C4-2B (cell line): ENCODE results near the gene SPNS2.

ENCODE experiments used
- H3K27ac ChIP-seq: fragments of 450-650 bp; 2 replicates; pipeline ENCODE4 v1.5.1; 2017
- ZFX ChIP-seq: fragments of 450-650 bp; IDR thresholded peaks from 2 replicates; pipeline ENCODE4 v1.6.1; 2017
- TF ChIP-seq, protein P1 (sequence below): fragments of 450-650 bp; conservative IDR thresholded peaks from 2 replicates; pipeline ENCODE4 v1.5.1; 2017; ENCODE audit warnings: mild to moderate bottlenecking

Gene SPNS2

GRCh38 chr17:4476017-4476416 is 22.7 kb upstream of the SPNS2 start:
- H3K27ac ChIP-seq = no peak overlapping the region
- TF ChIP-seq, protein P1, sequence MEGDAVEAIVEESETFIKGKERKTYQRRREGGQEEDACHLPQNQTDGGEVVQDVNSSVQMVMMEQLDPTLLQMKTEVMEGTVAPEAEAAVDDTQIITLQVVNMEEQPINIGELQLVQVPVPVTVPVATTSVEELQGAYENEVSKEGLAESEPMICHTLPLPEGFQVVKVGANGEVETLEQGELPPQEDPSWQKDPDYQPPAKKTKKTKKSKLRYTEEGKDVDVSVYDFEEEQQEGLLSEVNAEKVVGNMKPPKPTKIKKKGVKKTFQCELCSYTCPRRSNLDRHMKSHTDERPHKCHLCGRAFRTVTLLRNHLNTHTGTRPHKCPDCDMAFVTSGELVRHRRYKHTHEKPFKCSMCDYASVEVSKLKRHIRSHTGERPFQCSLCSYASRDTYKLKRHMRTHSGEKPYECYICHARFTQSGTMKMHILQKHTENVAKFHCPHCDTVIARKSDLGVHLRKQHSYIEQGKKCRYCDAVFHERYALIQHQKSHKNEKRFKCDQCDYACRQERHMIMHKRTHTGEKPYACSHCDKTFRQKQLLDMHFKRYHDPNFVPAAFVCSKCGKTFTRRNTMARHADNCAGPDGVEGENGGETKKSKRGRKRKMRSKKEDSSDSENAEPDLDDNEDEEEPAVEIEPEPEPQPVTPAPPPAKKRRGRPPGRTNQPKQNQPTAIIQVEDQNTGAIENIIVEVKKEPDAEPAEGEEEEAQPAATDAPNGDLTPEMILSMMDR = no peak

- no peak overlapping the region for H3K27ac ChIP-seq
Observed at GRCh38 chr17:4476511-4477070, 22.1 kb upstream of the SPNS2 start.

DNA sequence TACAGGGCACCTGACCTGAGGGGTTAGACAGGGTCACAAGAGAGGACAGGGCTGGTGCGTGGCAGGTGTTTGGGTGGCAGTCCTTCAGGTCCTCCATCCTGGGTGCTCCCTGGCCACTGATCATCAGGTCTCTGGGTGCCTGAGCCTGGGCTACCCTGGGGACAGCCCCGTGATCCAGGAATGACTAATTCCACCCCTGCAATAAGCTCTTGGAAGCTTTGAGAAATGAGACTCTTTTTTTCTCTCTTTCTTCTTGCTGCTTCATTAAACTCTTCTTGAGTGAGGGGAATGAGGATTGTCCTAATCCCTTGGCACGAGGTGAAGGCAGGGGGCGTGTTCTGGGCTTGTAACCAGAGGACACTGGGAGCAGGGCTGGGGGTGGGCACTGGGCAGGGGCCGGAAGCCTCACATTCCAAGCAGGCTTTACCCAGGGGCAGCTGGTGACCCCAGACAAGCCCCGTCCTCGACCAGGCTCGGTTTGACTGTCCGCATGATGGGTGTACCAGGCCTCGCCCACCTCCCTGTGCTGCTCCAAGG is 21.4 kb upstream of the SPNS2 start:
- H3K27ac ChIP-seq = no peak overlapping the region
- TF ChIP-seq, protein P1 = no peak
- no peak for TF ChIP-seq ZFX

More at GRCh38 chr17:4476511-4477070, 22.1 kb upstream of the SPNS2 start:
- TF ChIP-seq, protein P1 = no peak
- TF ChIP-seq ZFX = no peak

- no peak overlapping the region for H3K27ac ChIP-seq
Observed at GRCh38 chr17:4478318-4478830, 20.3 kb upstream of the SPNS2 start.

DNA sequence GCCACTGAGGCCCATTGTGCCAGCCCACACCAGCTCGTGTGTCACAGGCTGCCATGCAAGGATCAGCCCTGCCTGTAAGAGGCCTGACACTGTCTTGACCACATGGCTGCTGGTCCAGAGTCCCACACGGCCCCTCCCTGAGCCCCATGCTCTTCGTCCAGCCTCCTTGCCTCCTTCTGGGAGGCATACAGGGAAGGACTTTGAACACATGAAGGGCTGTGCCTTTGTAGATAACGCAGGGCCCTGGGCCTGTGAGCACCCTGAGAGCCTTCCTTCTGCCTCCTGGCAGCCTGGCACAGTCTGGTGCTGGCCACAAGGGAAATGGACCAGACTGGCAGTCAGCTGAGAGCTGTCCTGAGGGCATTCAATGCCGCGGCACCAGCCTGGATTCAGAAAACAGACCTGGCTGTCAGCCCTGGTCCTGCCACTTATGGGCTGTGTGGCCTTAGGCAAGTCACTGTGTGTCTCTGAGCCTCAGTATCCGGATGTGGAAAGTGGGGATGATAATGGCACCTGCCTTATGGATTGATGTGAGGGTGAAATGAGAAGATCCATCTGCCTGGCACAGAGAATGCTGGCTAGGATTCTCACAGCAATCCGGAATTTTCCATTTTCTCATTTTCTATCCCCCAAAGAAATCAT is 19.2 kb upstream of the SPNS2 start:
- TF ChIP-seq, protein P1 = no peak
- no peak for TF ChIP-seq ZFX
- H3K27ac ChIP-seq = no peak overlapping the region

More at GRCh38 chr17:4478318-4478830, 20.3 kb upstream of the SPNS2 start:
- TF ChIP-seq, protein P1 = no peak
- no peak for TF ChIP-seq ZFX

DNA sequence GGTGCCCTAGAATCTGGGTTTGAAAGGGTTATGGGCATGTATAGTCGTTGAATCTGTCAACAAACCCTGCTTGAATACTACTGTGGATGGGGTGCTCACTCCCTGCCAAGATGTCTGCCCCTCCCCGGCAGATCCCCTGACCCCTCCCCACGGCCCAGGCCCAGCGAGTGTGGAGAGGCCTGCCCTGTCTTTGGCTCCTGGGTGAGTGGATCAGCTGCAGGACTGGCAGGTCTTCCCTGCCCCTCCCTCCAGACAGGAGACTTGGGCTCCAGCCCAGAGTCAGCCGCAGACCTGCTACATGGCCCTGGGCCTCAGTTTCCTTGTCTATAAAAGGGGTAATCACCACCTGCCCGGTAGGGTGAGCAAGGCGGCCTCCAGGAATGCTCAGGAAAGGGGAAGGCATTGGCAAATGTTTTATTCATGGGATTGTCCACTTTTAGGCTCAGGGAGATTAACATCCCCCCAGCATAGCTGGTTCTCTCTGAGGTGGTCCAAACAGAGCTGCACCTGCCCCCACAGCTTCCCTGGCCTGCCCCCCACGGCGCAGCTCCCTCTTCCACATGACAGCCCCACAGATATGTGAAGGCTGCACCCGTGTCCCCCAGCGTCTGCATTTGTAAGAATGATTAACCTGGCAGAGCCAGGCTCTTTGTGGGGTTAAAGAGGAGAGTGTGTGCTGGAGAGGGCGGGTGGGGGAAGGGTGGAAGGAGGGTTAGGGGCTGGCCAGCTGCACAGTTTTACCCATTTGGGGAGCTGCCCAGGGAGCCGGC is 18.5 kb upstream of the SPNS2 start:
- no peak overlapping the region for H3K27ac ChIP-seq
- TF ChIP-seq ZFX = no peak
- TF ChIP-seq, protein P1 = no peak
